ENCODE measurements around the gene DGKZ. TPM values are rescaled to one million over a fixed set of nuclear protein-coding genes. Genes with fewer than 3 reads are reported as not detected.

The DGKZ gene
- total RNA-seq, 2 experiments from 2014 or later: 151 to 152 TPM

Small RNAs within 50 kb of the gene (microRNA-seq; reads per million reads assigned to microRNA genes)
- gene MIR4688: 1.7 reads per million

Other genes with a start within 250 kb of the DGKZ start
- gene PHF21A, start 226.0 kb upstream of the DGKZ start, total RNA-seq: 10 to 100 TPM; 26.9 to 27.0 TPM
- not detected for gene CREB3L1, start 69.8 kb upstream of the DGKZ start, total RNA-seq
- gene MDK, start 34.2 kb downstream of the DGKZ start, total RNA-seq: 1 to 10 TPM; 6.9 to 7.4 TPM
- gene CHRM4, start 44.3 kb downstream of the DGKZ start, total RNA-seq: under 1 TPM; 0.37 TPM
- 10 to 100 TPM; 34.0 to 35.1 TPM for gene AMBRA1, start 246.6 kb downstream of the DGKZ start, total RNA-seq